ENCODE data around the gene C1QTNF7.

Gene C1QTNF7

DNA sequence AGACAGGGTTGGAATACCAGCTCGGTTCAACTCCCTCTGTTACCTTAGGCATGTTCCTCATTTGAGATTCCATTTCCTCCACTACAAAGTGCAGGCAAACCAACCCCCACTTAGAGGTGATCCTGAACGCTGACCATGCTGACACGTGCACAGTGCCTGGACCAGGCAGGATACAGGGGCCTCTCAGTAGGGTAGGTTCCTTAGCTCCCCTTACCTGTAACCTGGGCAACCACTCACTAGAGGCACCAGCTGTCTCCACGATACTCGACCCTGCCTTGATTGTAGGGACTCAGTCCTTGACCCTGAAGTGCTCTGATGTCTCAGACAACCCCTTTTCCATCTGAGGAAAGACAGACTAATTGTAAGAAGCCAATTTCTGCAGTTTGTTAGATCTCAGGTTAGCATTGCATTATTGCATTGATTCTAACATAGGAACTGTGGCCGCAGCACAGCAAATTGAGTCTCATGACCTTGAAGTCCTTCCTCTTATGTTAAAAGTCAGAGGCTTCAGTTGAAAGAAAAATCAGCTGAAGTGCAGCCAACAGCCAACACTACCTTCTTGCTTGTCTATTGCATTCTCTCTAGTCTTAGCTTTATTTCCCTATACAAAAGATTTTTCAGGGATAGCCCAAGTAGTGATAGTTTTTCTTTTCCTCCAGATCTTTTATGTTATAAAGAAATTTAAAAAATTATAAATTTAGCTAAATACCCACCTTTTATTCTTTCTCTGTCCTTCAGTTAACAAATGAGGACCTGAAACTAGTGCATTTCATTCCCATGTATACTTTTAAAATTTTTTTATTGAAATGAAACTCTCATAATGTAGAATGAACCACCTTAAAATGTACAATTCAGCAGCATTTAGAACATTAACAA, 11.2 kb upstream of the C1QTNF7 start:
- no peak for DNase-seq

DNA sequence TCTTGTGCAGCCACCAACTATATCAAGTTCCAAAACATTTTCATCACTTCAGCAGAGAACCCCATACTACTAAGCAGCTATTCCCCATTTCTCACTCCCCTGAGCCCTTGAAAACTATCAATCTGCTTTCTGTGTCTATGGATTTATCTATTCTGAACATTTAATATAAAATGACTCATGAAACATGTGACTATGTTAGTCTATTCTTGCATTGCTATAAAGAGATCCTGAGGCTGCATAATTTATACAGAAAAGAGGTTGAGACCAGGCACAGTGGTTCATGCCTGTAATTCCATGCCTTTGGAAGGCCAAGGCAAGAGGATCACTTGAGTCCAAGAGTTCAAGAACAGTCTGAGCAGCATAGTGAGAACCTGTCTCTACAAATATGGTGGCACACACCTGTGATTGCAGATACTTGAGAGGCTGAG, 10.6 kb upstream of the C1QTNF7 start:
- no peak for DNase-seq

DNA sequence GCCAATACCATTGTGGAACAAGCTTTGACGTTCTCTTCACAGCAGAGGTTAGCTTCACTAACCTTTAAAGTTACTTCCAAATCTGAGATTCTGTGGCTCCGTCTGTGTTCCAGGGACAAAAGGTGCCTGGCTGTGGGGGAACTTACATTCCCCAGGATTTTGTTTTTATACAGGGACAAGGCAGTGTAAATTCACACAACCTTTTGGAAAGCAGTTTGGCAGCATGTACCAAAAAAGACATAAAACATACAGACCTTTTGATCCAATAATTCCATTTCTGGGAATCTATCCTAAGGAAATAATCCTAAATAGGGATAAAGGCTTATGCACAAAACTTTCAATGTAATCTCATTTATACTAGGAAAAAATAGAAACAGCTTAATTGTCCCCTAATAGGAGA, 8.9 kb upstream of the C1QTNF7 start:
- no peak for DNase-seq

DNA sequence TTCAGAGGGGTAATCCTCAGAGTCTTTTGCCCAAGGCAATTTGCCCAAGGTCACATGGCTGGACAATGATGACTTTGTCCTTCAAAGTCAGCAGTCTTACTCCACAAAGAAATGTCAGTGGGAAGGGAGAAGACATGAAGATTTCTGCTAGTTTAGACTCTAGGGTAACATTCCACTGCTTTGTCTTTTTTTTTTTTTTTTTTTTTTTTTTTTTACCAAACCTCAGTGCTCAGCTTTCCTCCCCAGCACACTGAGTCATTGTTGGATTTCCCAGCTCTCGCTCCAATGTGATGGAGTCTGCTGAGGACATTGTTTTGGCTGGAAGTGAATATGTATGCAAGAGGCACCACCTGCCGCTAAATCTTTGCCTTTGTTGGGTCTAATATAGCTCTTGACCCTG, 7.2 kb upstream of the C1QTNF7 start:
- DNase-seq = no peak

GRCh38 chr4:15423285-15423711, 4.5 kb upstream of the C1QTNF7 start:
- no peak for DNase-seq

DNA sequence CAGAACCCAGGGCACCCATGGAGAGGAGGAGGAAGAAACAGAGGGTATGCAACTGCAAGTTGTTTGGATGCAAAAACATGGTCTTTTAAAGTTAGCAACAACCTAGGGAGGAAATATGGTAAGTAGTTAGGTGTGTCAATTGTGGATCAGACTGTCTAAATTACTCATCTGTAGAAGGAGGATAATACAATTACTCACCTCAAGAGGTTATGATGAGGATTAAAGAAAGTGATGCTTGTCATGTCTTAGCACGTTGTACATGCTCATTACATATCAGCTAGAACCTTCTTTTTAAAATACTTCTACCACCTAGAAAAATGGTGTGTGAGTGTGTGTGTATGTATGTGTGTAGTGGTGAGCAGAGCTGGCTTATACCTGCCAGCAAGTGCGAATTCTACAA, 2.3 kb upstream of the C1QTNF7 start:
- no peak for DNase-seq

- no peak for DNase-seq
These were observed 672 bp upstream of the C1QTNF7 start for GRCh38 chr4:15427161-15427560.

DNA sequence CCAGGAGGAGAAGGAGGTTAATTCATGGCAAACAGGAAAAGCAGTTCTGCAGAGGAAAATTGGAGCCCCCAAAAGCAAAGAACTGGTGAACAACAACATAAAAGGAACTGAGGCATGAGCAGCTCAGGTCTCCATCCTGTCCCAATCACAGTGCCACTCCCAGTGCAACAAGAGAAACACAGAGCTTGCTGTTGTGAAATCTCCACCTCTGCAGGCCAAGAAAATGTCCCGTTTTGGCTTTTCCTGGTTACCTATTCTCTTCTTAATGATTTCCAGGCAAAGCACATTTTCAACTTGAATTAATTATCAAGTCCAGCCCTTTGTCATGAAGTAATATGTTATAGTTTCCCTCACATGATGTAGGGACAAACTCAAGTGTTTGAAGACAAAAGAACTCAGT, 778 bp downstream of the C1QTNF7 start:
- DNase-seq = no peak

GRCh38 chr4:15434091-15434490, 6.3 kb downstream of the C1QTNF7 start:
- no peak for DNase-seq

DNA sequence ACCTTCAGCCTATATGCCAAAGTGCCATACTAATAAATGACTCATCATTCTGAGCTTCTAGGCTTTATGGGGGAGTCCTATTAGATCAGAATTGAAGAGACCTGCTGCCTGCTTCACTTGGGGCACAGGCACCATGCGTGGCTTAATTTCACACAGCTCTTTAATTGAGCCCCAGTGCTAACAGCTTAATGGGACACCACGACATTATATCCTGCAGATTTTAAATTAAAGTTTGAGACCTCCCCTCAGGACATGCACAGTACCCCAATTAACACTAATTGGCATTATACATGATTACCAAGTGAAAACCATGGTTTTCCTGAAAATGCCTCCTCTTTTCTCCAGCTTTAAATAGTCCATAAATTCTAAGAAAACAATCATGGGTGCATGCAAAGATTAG, 6.8 kb downstream of the C1QTNF7 start:
- DNase-seq = no peak

DNA sequence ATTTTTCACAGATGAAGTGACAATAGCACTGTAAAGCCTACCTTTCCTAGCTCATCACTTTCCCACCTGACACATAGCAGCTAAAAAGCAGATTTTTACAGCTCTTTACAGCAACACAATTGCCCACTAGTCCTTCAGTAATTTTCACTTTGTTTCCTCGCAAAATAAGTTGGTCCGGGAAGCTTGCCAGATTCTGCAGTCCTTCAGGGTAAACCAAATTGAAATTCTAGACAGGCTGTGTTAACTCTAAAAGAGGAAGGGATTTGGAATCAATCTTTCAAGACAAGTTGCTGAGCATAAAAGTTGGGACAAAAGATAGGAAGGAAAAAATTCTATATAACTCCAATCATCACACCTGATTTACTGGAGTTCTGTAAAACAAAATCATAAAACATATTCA, 8.7 kb downstream of the C1QTNF7 start:
- no peak for DNase-seq

DNA sequence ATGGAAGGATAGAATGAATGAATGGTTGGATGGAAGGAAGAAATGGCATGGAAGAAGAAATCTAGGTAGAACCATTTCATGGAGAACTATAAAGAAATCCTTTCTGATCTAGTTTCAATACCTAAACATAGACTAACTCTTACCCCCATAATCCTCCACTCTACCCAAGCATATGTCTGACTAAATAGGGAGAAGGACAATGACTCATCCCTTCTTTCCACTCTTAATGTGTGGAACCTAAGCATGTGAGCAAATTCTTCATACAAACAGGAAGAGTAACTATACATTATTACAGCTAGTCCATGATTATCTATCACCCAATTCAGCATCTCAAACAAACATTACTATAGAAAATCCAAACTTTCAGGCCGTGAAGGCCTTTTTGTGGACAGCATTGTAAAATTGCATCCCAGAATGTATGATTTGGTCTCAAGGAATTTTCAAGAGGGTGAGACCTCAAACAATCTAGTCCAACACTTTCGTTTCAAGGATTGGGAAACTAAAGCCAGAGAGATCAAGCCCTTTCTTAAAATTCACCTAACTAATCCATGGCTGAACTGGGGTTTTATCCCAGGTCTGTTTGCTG, 11.2 kb downstream of the C1QTNF7 start:
- no peak for DNase-seq

DNA sequence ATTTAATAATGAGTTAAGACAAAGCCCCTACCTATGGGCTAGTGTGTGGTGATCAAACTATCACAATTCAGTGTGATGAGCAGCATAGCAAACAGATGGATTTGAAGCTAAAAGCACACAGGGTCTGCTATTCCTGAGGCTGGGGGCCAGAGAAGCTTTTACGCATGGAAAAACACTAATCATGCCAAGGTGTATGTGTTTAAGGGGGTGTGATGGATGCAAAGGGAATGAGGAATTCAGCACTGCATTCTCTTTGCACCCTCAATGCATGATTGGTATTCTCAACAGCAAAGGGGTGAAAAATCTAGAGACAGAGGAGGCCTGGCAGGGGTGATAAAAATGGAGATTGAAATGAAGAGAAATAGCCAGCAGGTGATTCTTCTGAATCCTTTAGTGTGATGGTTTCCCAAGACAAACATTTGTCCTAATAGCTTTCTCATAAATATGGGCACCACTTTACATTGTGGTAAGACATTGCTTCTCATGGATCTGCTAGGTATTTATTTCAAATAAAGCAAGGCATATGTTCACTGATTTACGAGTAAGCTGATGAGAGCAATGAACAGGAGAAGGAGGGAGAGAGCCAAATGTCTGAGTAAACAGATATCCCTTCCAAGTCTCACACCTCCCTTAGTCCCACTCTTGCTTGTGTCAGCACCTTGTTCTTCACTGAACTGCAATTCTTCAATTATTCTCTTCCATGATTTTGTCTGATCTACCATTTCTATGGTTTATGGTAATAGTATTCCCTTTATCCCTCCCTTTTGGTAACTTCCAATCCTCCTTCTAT, 15.7 kb downstream of the C1QTNF7 start:
- no peak for DNase-seq

- DNase-seq = no peak
These were observed 16.4 kb downstream of the C1QTNF7 start for GRCh38 chr4:15444276-15444675.

DNA sequence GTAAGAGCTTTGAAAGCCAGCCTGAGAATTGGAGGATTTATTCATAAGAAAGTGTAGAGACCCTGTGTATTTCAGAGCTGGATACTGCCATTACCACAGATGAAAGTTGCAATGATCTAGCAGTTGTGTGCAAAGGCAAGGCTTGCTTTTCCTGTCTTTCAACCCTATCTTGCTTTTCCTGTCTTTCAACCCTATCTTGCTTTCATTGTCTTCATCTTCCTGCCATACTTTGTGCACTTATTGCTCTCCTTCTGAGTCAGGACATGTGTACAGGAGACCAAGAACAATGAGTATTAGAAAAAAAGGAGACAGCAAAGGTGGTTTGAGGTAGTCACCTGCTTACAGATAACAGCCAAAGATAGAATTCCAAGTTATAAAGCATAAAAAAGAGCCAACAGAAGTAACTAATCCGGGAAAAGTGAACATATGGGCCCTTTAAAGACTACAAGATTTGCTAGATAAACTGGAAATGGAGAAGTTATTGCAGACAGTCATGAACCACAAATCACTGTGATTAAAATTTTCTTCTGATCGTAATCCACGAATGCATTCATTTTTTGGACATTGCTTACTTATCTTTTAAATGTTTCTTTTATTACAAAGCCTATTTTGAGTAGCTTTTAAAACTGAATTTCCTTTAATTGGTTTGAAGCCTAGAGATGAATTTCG, 17.2 kb downstream of the C1QTNF7 start:
- no peak for DNase-seq

DNA sequence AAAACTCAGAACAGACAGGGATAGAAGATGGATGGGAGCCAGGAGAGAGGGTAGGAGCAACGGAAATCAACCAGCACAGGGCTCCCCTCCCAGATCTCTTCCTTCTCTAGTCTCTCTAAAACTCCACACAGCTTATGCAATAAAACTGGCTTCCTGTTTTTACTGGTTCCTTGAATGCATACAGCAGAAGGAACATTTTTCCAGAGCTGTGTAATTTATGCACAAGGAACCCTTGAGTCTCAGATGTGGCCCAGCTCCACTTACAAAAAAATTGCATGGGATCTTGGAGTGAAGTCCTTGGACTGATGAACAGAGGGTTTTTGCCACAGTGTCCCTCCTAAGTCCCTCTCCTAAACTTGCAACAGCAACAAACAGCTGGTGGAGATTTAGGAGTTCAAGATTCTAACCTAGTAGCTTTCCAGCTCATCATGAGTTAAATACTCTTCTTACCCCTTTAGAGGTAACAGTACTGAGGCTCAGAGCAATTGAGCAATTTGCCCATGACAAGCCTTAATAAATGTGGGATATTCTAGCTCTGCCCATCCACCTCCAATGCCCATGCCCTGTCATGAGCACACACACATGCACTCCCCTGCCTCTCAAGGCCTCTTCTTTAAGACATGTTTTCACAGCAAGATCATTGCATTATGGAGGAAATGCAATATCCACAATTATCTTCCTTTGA, 23.5 kb downstream of the C1QTNF7 start:
- DNase-seq = no peak

- DNase-seq = no peak
These were observed 24.3 kb downstream of the C1QTNF7 start for GRCh38 chr4:15451866-15452765.

- DNase-seq = no peak
These were observed 27.5 kb downstream of the C1QTNF7 start for GRCh38 chr4:15455290-15455689.

DNA sequence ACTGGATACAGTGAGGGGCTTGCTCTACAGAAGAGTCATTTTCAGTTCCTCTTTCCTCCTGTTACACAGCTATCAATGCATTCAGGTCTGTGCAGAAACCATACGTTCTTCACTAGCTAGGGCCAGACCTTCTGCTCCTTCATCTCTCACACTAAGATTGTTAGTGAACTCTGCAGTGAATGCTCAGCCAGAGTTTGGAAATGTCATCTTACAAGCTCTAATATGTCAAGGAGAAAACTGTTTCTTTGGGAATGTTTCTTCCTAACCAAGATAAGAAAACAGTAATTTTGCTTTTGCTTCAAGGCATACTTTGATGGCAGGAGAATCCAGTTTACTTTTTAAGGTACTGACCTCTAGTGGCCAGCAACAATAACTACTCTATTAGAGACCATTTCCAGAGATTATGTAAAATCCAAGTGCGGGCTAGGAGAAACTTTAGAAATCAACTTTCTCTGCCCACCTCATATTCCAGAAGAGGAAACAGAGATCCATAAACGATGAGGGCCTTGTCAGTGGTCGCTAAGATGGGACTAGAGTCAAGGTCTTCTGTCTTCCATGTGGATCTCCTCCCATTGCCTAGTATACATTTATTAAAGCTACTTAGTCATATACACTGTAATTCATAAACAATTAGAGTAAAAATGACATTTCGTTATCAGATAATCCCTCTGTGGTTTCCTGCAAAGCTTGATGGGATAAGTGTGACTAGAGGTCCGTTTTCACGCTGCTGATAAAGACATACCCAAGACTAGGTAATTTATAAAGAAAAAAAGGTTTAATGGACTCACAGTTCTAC, 29.8 kb downstream of the C1QTNF7 start:
- DNase-seq = no peak

DNA sequence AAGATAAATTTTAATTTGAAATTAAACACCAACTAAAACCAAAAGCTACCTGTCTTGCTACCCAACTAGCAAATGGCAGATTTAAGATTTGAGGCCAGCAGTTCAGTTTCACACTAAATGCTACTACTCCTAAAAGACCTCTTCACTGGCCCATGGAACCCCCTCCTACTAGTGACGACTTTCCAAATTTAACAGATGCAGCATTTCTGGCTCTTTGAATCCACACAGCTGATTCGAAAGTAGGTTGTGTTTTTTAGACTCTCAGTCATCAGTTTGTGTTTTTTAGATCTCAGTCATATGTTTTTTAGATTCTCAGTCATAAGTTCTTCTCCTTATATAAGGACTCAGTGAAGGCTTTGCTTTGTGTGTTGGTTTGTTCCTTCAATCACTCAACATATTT, 30.8 kb downstream of the C1QTNF7 start:
- no peak for DNase-seq

- DNase-seq = no peak
These were observed 31.9 kb downstream of the C1QTNF7 start for GRCh38 chr4:15459706-15460105.

All from NCI-H510A (cell line).